Thymus (tissue), 11 donors: Measurements from ENCODE around the gene SLC6A13. TPM values are rescaled to one million over a fixed set of nuclear protein-coding genes. Genes with fewer than 3 reads are reported as not detected.

Source experiments
- DNase-seq, 9 donors: peaks; one replicate each; pipeline ENCODE4 v3.0.0-alpha.2; 2013; ENCODE audit warnings: low spot score in 9 of 9, low read depth in 6 of 9, missing footprints in 1 of 9
- H3K27ac ChIP-seq, 2 donors: one replicate each; pipeline ENCODE4 v1.5.1; 2013; ENCODE audit warnings: control low read depth in 1 of 2, low read depth in 1 of 2, low read length in 1 of 2, mild to moderate bottlenecking in 1 of 2, moderate library complexity in 1 of 2
- H3K27me3 ChIP-seq, 2 donors: one replicate each; pipeline ENCODE4 v1.5.1; 2013; ENCODE audit warnings: low read length in 1 of 2; ENCODE audit not compliant: control insufficient read depth in 2 of 2, insufficient read depth in 1 of 2
- H3K36me3 ChIP-seq, 2 donors: one replicate each; pipeline ENCODE4 v1.5.1; 2013; ENCODE audit warnings: low read length in 1 of 2, mild to moderate bottlenecking in 1 of 2, moderate library complexity in 1 of 2; ENCODE audit not compliant: control insufficient read depth in 2 of 2, insufficient read depth in 2 of 2
- H3K4me1 ChIP-seq, 2 donors: one replicate each; pipeline ENCODE4 v1.5.1; 2013; ENCODE audit warnings: low read length in 2 of 2; ENCODE audit not compliant: control insufficient read depth in 2 of 2, insufficient read depth in 2 of 2
- H3K4me3 ChIP-seq, 2 donors: one replicate each; pipeline ENCODE4 v1.5.1; 2013; ENCODE audit warnings: low read length in 2 of 2, control low read depth in 1 of 2, mild to moderate bottlenecking in 1 of 2
- H3K9me3 ChIP-seq, 2 donors: one replicate each; pipeline ENCODE4 v1.5.1; 2013; ENCODE audit warnings: low read length in 1 of 2, mild to moderate bottlenecking in 1 of 2; ENCODE audit not compliant: control insufficient read depth in 2 of 2, insufficient read depth in 1 of 2
- WGBS: extraction: QIAGEN DNeasy Blood & Tissue Kit; methylation state at CpG from one replicate; pipeline ENCODE4 v1.1.7; 2013; 5-methylcytosine and 5-hydroxymethylcytosine counted together
- polyA plus RNA-seq: library from polyadenylated mRNA; stranded (reverse); fragments of 200-250 nt; gene quantifications from one replicate; pipeline ENCODE4 v1.2.3, GENCODE V29; 2013
- total RNA-seq: library from RNA; stranded (reverse); fragments of 120-200 nt; gene quantifications from one replicate; pipeline ENCODE4 v1.2.4, GENCODE V29; 2013
- donor health status: healthy.

The SLC6A13 gene
- total and polyA plus RNA-seq, 2 donors: 0.28 to 2.9 TPM

DNA sequence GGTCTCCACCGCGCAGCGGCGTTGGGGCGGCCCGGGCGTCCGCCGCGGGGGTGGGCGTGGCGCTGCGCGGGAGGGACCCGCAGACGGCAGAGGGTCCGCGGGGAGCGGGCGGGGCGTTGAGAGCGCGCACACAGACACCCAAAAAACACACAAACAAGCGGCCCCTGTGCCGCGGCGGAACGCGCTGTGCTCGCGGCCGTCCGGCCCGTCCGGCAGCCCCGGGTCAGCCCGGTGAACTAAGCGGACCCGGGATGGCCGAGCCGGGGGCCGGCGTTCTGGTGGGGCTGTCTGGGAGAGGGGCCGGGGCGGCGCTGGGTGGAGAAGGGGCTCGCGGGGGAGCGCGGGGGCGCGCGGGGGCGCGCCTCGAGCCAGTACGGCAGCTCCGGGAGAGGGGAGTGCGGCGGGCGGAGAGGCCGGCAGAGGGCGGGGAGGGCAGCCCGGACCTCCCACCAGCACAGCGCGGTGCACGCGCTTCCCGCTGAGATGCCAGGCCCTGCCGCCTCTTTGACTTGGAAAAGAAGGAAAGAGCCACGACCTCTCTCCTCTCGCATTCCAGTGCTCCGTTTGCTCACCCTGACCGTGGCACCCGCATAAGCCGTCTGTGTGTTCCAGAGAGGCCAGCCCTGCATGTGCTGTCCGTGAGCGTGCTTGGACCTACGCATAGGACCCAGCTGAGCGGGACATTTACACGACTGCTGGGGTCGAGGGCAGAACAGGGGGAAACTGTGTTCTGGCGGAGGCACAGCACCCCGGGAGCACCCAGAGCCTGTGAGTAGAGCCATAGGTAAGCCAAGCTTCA lies 59.0 kb downstream of the SLC6A13 start:
- WGBS: 13% methylated on average over 84 of the region's 84 CpGs
- no peaks in the 10 kb centered on the region for H3K9me3 ChIP-seq
- H3K27me3 ChIP-seq: peaks cover 19 to 66% of the 10 kb centered on the region in 2 donors
- H3K36me3 ChIP-seq: no peaks in the 10 kb centered on the region
- H3K4me3 ChIP-seq: peak overlapping the region in 1 of 2 donors; percentile 16
- no peak overlapping the region for H3K27ac ChIP-seq
- DNase-seq: no peak
- H3K4me1 ChIP-seq: no peaks in the 10 kb centered on the region

DNA sequence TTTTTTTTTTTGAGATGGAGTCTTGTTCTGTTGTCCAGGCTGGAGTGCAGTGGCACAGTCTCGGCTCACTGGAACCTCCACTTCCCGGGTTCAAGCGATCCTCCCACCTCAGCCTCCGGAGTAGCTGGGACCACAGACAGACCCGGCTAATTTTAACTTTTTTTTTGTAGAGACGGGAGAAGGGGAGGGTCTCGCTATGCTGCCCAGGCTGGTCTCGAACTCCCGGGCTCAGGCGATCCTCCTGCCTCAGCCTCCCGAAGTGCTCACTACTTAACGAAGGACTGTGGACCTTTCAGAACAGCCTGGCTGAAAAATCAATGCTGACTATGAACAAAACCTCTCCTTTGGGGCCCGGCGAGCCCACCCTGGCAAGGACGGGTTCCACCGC lies 59.6 kb downstream of the SLC6A13 start:
- no peaks in the 10 kb centered on the region for H3K4me1 ChIP-seq
- WGBS: 65% methylated on average over 16 of the region's 16 CpGs

DNA sequence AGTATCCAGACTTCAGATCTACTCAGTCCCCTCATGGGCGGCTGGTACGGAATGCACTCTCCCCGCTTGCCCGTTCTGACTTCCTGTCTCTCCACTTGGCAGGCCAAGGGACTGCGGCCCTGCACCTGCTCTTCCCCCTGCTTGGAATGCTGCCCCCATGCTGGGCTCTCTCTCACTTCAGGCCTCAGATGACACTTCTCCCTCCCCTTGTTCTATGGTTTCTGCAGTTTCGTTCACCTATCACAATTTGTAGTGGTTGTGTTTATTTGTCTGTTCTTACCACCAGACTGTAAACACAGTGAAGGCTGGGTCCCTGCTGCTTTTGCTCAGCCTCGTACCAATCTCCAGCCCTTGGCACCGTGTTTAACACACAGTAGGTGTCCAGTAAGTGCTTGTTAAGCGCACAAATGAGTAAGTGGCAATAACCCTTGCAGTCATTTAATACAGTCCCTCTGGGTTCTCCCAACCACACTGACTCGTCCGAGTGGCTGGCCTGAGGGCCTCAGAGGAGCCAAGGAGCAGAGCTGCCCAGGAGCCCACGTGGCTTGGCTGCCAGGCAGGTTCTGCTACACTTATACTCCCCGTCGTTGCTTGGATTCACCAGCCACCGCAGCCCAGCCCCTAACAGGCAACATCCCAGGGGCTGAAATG lies 60.4 kb downstream of the SLC6A13 start:
- H3K27ac ChIP-seq: no peak overlapping the region
- no peak overlapping the region for H3K4me3 ChIP-seq
- H3K27me3 ChIP-seq: peaks cover 19 to 64% of the 10 kb centered on the region in 2 donors
- no peaks in the 10 kb centered on the region for H3K36me3 ChIP-seq
- no peak for DNase-seq
- 71% methylated on average over 15 of the region's 15 CpGs for WGBS
- H3K9me3 ChIP-seq: no peaks in the 10 kb centered on the region
- no peaks in the 10 kb centered on the region for H3K4me1 ChIP-seq

More for the DNA sequence above, 59.6 kb downstream of the SLC6A13 start:
- DNase-seq: no peak
- Histone ChIP-seq H3K27ac (no peak overlapping the region), H3K27me3 (peaks cover 19 to 68% of the 10 kb centered on the region in 2 donors), H3K36me3 (no peaks in the 10 kb centered on the region), H3K4me3 (no peak overlapping the region), H3K9me3 (no peaks in the 10 kb centered on the region)

DNA sequence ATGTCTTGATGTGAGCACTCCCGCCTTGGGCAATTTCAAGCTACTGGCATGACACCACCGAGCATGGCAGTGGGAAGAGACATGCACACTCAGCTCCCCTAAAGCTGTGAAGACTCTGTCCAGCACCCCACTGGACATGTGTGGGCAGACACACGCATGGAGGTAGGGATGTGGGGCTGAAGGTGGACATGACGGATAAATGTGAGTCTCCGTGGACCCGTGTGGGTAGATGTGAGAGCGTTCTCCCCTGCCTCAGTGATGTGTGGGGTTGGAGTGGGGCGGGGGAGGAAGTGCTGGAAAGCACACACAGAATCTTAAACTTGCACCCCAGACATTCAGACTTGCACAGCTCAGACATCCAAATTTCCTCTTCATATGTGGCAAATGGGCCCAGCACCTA lies 61.3 kb downstream of the SLC6A13 start:
- no peak overlapping the region for H3K27ac ChIP-seq
- H3K36me3 ChIP-seq: no peaks in the 10 kb centered on the region
- no peak for DNase-seq
- no peak overlapping the region for H3K4me3 ChIP-seq
- H3K27me3 ChIP-seq: peaks cover 19 to 59% of the 10 kb centered on the region in 2 donors
- H3K9me3 ChIP-seq: no peaks in the 10 kb centered on the region
- 89% methylated on average over 8 of the region's 8 CpGs for WGBS
- no peaks in the 10 kb centered on the region for H3K4me1 ChIP-seq

DNA sequence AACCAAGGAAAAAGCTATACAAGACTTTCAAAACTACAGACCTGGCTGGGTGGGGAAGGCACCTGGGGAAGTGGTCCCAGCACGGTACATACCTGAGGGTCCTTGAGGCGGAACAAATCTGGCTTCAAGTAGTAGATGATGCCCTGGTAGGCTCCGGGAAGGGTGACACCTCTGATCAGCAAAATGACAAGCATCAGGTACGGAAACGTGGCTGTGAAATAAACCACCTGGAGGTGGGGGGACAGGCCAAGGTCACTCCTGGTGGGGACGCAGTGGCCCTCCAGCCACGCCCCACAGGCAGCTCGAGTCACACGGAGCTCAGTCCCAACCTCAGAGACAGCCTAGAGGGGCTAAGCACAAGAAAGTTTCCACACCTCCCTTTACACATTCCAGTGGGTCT lies 63.9 kb downstream of the SLC6A13 start:
- H3K4me3 ChIP-seq: no peak overlapping the region
- H3K9me3 ChIP-seq: no peaks in the 10 kb centered on the region
- no peak overlapping the region for H3K27ac ChIP-seq
- WGBS: 76% methylated on average over 9 of the region's 9 CpGs
- no peaks in the 10 kb centered on the region for H3K36me3 ChIP-seq
- peaks cover 8 to 40% of the 10 kb centered on the region in 2 donors for H3K27me3 ChIP-seq
- H3K4me1 ChIP-seq: no peaks in the 10 kb centered on the region
- no peak for DNase-seq

DNA sequence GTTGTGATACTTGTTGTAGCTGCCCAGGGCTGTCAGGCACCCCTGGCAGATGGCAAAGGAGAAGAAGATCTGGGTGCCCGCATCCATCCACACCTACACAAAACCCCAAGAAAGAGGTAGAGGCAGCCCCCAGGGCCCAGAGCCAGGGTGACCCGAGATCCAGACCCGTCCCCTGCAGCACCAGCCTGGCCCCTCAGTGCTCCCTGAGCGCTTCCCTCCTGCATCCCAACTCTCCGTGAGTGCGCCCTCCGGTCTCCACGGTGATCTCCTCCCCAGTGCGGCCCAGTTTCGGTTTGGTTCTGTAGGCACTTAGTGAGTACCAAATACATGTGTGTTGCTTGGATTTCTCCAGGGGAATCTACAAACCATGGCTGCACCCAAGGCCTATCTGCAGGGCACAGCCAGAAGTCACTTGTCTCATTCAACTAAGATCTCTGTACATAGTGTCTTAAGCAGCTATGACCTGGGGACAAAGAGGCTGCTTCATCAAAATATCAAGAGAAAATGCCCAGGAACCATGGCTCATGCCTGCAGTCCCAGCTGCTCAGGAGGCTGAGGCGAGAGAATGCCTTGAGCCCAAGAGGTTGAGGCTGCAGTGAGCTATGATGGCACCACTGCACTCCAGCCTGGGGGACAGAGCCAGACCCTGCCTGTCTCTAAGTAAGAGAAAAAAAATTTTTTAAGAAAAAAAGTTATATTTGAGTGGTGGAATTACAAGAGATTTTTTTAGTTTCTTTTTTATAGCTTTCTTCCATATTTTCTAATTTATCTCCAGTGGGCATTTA lies 64.5 kb downstream of the SLC6A13 start:
- H3K4me1 ChIP-seq: no peaks in the 10 kb centered on the region
- no peak overlapping the region for H3K27ac ChIP-seq
- DNase-seq: no peak
- 97% methylated on average over 11 of the region's 11 CpGs for WGBS
- no peak overlapping the region for H3K4me3 ChIP-seq
- H3K9me3 ChIP-seq: no peaks in the 10 kb centered on the region
- peaks cover 3 to 36% of the 10 kb centered on the region in 2 donors for H3K27me3 ChIP-seq
- H3K36me3 ChIP-seq: no peaks in the 10 kb centered on the region

DNA sequence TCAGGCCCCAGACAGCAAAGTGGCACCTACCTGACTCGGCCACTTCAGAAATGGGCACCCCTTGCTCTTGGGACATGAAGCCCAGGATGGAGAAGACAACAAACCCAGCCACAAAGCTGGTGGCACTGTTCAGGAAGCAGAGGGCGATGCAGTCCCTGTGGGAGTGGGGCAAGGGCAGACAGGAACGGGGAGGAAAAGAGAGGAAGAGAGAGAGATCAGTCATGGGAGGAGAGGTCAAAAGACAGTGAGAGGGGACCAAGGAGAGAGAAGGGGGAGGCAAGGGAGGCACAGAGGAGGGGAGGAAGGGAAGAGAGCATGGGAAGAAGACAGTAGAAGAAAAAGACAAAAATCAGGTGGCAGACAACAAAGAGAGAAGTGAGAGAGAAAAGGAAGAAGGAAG lies 65.3 kb downstream of the SLC6A13 start:
- H3K27me3 ChIP-seq: peaks cover 2 to 29% of the 10 kb centered on the region in 2 donors
- no peak for DNase-seq
- no peak overlapping the region for H3K27ac ChIP-seq
- H3K4me1 ChIP-seq: no peaks in the 10 kb centered on the region
- no peaks in the 10 kb centered on the region for H3K9me3 ChIP-seq
- no peaks in the 10 kb centered on the region for H3K36me3 ChIP-seq
- WGBS: 87% methylated on average over 3 of the region's 3 CpGs
- no peak overlapping the region for H3K4me3 ChIP-seq

DNA sequence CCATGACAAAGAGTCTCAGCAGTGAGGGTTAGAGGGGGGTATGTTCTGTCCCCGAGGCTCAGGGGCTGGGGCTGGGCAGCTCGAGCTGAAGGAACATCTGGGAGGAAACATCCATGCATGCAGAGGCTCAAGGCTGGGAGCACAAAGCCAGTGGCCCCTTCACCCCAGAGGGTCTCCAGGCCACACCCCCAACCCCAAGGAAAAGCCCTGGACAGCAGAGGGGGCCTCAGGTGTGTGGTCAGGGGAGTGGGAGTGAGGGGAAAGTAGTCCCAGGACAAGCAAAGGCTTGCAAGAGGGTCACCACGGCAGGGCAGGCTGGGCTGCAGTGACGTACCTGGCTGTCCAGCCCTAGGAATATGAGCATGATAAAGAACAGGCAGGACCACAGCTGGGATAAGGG lies 66.2 kb downstream of the SLC6A13 start:
- H3K27me3 ChIP-seq: peaks cover 0 to 22% of the 10 kb centered on the region in 2 donors
- WGBS: 86% methylated on average over 4 of the region's 4 CpGs

DNA sequence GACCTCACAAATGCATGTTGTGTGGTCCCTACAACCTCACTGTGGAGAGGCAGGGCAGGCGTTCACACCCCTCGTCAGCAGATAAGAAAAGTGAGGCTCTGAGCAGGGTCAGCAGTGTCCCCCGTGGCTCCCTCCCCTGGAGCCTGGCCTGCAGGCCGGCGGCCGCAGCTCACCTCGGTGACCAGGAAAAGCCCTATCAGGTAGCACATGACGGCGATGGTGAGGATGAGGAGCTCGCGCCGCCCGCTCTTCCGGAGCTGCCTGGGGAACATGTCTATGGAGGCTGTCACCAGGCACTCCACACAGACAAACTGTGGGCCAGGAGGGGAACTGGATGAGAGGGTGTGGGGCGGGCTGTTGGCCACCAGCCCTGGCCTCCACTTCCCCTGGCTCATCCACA lies 66.7 kb downstream of the SLC6A13 start:
- Histone ChIP-seq H3K27me3 (peaks cover 0 to 17% of the 10 kb centered on the region in 2 donors), H3K36me3 (no peaks in the 10 kb centered on the region), H3K4me3 (no peak overlapping the region), H3K9me3 (no peaks in the 10 kb centered on the region), H3K4me1 (no peaks in the 10 kb centered on the region), H3K27ac (no peak overlapping the region)
- DNase-seq: no peak
- WGBS: 94% methylated on average over 15 of the region's 15 CpGs

More for the DNA sequence above, 66.2 kb downstream of the SLC6A13 start:
- H3K36me3 ChIP-seq: no peaks in the 10 kb centered on the region
- H3K9me3 ChIP-seq: no peaks in the 10 kb centered on the region
- H3K4me1 ChIP-seq: no peaks in the 10 kb centered on the region
- DNase-seq: no peak
- no peak overlapping the region for H3K27ac ChIP-seq
- H3K4me3 ChIP-seq: no peak overlapping the region
